ENCODE measurements around the gene DKKL1.

DNA sequence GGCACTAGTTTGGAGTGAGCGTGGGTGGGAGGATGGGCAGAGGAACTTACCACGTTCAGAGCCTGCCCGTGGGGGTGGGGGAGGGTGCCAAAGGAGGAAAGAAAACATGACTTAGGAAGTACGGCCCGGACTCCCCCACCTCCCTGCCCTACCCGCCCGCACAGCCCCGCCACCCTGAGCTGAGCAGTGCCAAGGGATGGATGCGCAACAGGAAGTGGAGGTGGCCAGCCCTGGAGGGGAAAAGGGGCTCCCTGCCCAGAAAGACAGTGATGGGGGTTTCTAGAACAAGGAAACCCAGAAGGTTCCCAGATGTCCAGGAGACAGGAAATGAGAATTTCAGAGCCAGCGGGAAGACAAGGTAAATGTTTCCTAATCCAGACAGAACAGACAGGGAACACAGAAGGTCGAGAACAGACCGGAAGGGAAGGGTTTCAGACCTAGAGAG lies 7.7 kb upstream of the DKKL1 start:
- TF ChIP-seq POLR2AphosphoS5 (IDR thresholded peaks at IDR 0.05; ENCODE audit: low read depth, low read length) (no peak), TAF1 (IDR thresholded peaks at IDR 0.05; ENCODE audit: borderline replicate concordance, low read depth, low read length) (no peak), FOSL2 (IDR thresholded peaks at IDR 0.05; ENCODE audit: borderline replicate concordance, low read depth) (no peak), NFIC (IDR thresholded peaks at IDR 0.05; ENCODE audit: borderline replicate concordance) (no peak), NRF1 (IDR thresholded peaks at IDR 0.05; ENCODE audit: low read depth, low read length) (no peak), TCF12 (IDR thresholded peaks at IDR 0.05) (no peak)
- TF ChIP-seq, protein P1, sequence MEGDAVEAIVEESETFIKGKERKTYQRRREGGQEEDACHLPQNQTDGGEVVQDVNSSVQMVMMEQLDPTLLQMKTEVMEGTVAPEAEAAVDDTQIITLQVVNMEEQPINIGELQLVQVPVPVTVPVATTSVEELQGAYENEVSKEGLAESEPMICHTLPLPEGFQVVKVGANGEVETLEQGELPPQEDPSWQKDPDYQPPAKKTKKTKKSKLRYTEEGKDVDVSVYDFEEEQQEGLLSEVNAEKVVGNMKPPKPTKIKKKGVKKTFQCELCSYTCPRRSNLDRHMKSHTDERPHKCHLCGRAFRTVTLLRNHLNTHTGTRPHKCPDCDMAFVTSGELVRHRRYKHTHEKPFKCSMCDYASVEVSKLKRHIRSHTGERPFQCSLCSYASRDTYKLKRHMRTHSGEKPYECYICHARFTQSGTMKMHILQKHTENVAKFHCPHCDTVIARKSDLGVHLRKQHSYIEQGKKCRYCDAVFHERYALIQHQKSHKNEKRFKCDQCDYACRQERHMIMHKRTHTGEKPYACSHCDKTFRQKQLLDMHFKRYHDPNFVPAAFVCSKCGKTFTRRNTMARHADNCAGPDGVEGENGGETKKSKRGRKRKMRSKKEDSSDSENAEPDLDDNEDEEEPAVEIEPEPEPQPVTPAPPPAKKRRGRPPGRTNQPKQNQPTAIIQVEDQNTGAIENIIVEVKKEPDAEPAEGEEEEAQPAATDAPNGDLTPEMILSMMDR (IDR thresholded peaks at IDR 0.05): no peak
- TF ChIP-seq, protein P2, sequence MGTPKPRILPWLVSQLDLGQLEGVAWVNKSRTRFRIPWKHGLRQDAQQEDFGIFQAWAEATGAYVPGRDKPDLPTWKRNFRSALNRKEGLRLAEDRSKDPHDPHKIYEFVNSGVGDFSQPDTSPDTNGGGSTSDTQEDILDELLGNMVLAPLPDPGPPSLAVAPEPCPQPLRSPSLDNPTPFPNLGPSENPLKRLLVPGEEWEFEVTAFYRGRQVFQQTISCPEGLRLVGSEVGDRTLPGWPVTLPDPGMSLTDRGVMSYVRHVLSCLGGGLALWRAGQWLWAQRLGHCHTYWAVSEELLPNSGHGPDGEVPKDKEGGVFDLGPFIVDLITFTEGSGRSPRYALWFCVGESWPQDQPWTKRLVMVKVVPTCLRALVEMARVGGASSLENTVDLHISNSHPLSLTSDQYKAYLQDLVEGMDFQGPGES (IDR thresholded peaks at IDR 0.05; ENCODE audit: low read depth, low read length): no peak
- TF ChIP-seq, protein P3, sequence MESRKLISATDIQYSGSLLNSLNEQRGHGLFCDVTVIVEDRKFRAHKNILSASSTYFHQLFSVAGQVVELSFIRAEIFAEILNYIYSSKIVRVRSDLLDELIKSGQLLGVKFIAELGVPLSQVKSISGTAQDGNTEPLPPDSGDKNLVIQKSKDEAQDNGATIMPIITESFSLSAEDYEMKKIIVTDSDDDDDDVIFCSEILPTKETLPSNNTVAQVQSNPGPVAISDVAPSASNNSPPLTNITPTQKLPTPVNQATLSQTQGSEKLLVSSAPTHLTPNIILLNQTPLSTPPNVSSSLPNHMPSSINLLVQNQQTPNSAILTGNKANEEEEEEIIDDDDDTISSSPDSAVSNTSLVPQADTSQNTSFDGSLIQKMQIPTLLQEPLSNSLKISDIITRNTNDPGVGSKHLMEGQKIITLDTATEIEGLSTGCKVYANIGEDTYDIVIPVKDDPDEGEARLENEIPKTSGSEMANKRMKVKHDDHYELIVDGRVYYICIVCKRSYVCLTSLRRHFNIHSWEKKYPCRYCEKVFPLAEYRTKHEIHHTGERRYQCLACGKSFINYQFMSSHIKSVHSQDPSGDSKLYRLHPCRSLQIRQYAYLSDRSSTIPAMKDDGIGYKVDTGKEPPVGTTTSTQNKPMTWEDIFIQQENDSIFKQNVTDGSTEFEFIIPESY (IDR thresholded peaks at IDR 0.05; ENCODE audit: borderline replicate concordance, low read depth): no peak

All from SK-N-SH (cell line).